ENCODE measurements around the gene ARHGEF19. TPM values are rescaled to one million over a fixed set of nuclear protein-coding genes. Genes with fewer than 3 reads are reported as not detected.

ARHGEF19 gene
- total and polyA plus RNA-seq, 2 of the 13 experiments (the other 11 are each of a cell fraction or from before 2014, with no cell fraction given) = 1.7 to 1.8 TPM

DNA sequence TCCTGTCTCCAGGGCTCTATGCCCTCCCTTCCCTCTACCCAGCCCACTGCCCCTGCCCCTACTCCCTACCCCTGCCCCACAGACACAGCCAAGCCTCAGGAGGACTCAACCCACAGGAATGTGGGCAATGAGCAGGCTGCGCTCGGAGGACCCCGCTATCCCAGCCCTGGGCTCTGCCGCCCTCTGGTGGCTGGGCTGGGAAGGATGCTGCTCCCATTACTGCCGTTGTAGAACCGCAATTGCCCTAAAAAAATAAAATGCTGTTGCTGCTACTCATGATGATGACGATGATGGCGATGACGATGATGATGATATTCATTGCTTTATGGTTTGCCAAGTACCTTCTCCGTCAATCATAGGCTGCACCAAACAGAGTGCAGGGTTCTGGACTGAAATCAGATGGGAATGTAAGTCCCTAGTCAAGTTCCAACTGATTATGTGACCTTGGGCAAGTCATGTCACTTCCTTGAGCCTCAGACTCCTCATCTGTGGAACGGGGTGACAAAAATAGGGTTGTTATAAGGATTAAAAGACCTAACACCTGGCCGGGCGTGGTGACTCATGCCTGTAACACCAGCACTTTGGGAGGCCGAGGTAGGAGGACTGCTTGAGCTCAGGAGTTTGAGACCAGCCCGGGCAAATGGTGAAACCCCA is 24.6 kb downstream of the ARHGEF19 start (continued):
- TF ChIP-seq, protein P1, sequence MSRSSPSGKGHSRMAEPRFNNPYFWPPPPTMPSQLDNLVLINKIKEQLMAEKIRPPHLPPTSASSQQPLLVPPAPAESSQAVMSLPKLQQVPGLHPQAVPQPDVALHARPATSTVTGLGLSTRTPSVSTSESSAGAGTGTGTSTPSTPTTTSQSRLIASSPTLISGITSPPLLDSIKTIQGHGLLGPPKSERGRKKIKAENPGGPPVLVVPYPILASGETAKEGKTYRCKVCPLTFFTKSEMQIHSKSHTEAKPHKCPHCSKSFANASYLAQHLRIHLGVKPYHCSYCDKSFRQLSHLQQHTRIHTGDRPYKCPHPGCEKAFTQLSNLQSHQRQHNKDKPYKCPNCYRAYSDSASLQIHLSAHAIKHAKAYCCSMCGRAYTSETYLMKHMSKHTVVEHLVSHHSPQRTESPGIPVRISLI (CRISPR knock-in tag; IDR thresholded peaks at IDR 0.05; ENCODE audit: borderline replicate concordance) = peak; percentile 55; the same call in 1 of the 2 replicates
- TF ChIP-seq ZNF816 (CRISPR knock-in tag; IDR thresholded peaks at IDR 0.05; ENCODE audit: borderline replicate concordance) (no peak), RXRA (CRISPR knock-in tag; IDR thresholded peaks at IDR 0.05) (0 out of 2 replicates have a peak, but pooled peaks have one; percentile 41), ZNF354B (CRISPR knock-in tag; IDR thresholded peaks at IDR 0.05) (no peak), SCMH1 (CRISPR knock-in tag; IDR thresholded peaks at IDR 0.05; ENCODE audit: borderline replicate concordance) (no peak), KLF12 (CRISPR knock-in tag; IDR thresholded peaks at IDR 0.05; ENCODE audit: borderline replicate concordance) (no peak), KLF6 (CRISPR knock-in tag; IDR thresholded peaks at IDR 0.05) (0 out of 2 replicates have a peak, but pooled peaks have one; percentile 42), SMYD3 (CRISPR knock-in tag; IDR thresholded peaks at IDR 0.05) (no peak), XRCC5 (optimal IDR thresholded peaks at IDR 0.05; ENCODE audit: low read length) (peak; percentile 66), SMC3 (IDR thresholded peaks at IDR 0.05; ENCODE audit: low read length) (peak; percentile 90), ZNF879 (CRISPR knock-in tag; IDR thresholded peaks at IDR 0.05) (no peak), SAP130 (CRISPR knock-in tag; IDR thresholded peaks at IDR 0.05; ENCODE audit: low read depth) (peak; percentile 37; the same call in 1 of the 2 replicates), SOX6 (IDR thresholded peaks at IDR 0.05) (no peak), SOX6 (CRISPR knock-in tag; IDR thresholded peaks at IDR 0.05) (peak; percentile 35; the same call in 1 of the 2 replicates)
- TF ChIP-seq, protein P2, sequence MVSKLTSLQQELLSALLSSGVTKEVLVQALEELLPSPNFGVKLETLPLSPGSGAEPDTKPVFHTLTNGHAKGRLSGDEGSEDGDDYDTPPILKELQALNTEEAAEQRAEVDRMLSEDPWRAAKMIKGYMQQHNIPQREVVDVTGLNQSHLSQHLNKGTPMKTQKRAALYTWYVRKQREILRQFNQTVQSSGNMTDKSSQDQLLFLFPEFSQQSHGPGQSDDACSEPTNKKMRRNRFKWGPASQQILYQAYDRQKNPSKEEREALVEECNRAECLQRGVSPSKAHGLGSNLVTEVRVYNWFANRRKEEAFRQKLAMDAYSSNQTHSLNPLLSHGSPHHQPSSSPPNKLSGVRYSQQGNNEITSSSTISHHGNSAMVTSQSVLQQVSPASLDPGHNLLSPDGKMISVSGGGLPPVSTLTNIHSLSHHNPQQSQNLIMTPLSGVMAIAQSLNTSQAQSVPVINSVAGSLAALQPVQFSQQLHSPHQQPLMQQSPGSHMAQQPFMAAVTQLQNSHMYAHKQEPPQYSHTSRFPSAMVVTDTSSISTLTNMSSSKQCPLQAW (CRISPR knock-in tag; IDR thresholded peaks at IDR 0.05) = peak; percentile 67; the same call in 1 of the 2 replicates
- TF ChIP-seq, protein P3, sequence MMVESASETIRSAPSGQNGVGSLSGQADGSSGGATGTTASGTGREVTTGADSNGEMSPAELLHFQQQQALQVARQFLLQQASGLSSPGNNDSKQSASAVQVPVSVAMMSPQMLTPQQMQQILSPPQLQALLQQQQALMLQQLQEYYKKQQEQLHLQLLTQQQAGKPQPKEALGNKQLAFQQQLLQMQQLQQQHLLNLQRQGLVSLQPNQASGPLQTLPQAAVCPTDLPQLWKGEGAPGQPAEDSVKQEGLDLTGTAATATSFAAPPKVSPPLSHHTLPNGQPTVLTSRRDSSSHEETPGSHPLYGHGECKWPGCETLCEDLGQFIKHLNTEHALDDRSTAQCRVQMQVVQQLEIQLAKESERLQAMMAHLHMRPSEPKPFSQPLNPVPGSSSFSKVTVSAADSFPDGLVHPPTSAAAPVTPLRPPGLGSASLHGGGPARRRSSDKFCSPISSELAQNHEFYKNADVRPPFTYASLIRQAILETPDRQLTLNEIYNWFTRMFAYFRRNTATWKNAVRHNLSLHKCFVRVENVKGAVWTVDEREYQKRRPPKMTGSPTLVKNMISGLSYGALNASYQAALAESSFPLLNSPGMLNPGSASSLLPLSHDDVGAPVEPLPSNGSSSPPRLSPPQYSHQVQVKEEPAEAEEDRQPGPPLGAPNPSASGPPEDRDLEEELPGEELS (CRISPR knock-in tag; IDR thresholded peaks at IDR 0.05) = 0 out of 2 replicates have a peak, but pooled peaks have one; percentile 42

All from HepG2 (cell line).